Testis (tissue), 2 donors: ENCODE results near the gene DERL3.

Experiments
- CTCF ChIP-seq, 3 experiments: fragments of 450-650 bp in 2 of 3; fragments of 200-600 bp in 1 of 3; sonication (generic) in 1 of 3; IDR thresholded peaks; one replicate each; pipeline ENCODE4 v1.5.1; 2016 to 2019; ENCODE audit warnings: antibody characterized with exemption in 3 of 3, mild to moderate bottlenecking in 2 of 3, moderate library complexity in 1 of 3
- POLR2A ChIP-seq: fragments of 450-650 bp; IDR thresholded peaks from one replicate; pipeline ENCODE4 v1.6.1; 2017; ENCODE audit warnings: antibody characterized with exemption, mild to moderate bottlenecking, moderate library complexity

- no peak for TF ChIP-seq CTCF (IDR thresholded peaks at IDR 0.05)
- TF ChIP-seq POLR2A = no peak
Observed at GRCh38 chr22:23836281-23836680, 2.5 kb downstream of the DERL3 start.
